Progenitor cell of endocrine pancreas (in vitro differentiated cells): ENCODE data around the gene GALNS. TPM values are rescaled to one million over a fixed set of nuclear protein-coding genes. Genes with fewer than 3 reads are reported as not detected.

Experiments
- DNase-seq: peaks from one replicate; pipeline ENCODE4 v3.0.0; 2021; ENCODE audit warnings: low spot score; ENCODE audit not compliant: unreplicated experiment
- H3K27ac Mint-ChIP-seq: 2 replicates; pipeline ENCODE4 v1.8.0; 2021; ENCODE audit warnings: mild to moderate bottlenecking, moderate library complexity, mixed read lengths
- H3K27me3 Mint-ChIP-seq: 2 replicates; pipeline ENCODE4 v1.8.0; 2021; ENCODE audit warnings: mixed read lengths
- H3K36me3 Mint-ChIP-seq: 2 replicates; pipeline ENCODE4 v1.8.0; 2022; ENCODE audit warnings: mixed read lengths; ENCODE audit not compliant: insufficient read depth
- H3K4me1 Mint-ChIP-seq: 2 replicates; pipeline ENCODE4 v1.8.0; 2021; ENCODE audit warnings: low read depth, mixed read lengths
- H3K4me3 Mint-ChIP-seq: 2 replicates; pipeline ENCODE4 v1.8.0; 2021; ENCODE audit warnings: low read depth, mild to moderate bottlenecking, moderate library complexity, mixed read lengths
- H3K9me3 Mint-ChIP-seq: 2 replicates; pipeline ENCODE4 v1.8.0; 2021; ENCODE audit warnings: low read depth, mixed read lengths
- long read RNA-seq: library from polyadenylated mRNA; unstranded; transcript quantifications from one replicate; pipeline ENCODE4 v2.0.0, GENCODE V29; 2020
- total RNA-seq: library from RNA; stranded (reverse); gene quantifications from 2 replicates; pipeline ENCODE4 v1.2.1, GENCODE V29; 2021
- TF ChIP-seq, protein P1 (sequence below): fragments of 200-600 bp; sonication (generic); IDR thresholded peaks from one replicate; pipeline ENCODE4 v1.5.0; 2021; ENCODE audit warnings: antibody characterized with exemption, mild to moderate bottlenecking; ENCODE audit not compliant: unreplicated experiment

GALNS gene
- 32.7 and 34.6 TPM in 2 replicates for total RNA-seq
- long read RNA-seq, transcript GALNS-201 (14 exons, 2,363 nt) = major isoform, 22 of 31 reads
- long read RNA-seq, partial matches to known transcripts = 1 of 31 reads
- long read RNA-seq, other reads (novel, unspliced or antisense) = 7 of 31 reads

DNA sequence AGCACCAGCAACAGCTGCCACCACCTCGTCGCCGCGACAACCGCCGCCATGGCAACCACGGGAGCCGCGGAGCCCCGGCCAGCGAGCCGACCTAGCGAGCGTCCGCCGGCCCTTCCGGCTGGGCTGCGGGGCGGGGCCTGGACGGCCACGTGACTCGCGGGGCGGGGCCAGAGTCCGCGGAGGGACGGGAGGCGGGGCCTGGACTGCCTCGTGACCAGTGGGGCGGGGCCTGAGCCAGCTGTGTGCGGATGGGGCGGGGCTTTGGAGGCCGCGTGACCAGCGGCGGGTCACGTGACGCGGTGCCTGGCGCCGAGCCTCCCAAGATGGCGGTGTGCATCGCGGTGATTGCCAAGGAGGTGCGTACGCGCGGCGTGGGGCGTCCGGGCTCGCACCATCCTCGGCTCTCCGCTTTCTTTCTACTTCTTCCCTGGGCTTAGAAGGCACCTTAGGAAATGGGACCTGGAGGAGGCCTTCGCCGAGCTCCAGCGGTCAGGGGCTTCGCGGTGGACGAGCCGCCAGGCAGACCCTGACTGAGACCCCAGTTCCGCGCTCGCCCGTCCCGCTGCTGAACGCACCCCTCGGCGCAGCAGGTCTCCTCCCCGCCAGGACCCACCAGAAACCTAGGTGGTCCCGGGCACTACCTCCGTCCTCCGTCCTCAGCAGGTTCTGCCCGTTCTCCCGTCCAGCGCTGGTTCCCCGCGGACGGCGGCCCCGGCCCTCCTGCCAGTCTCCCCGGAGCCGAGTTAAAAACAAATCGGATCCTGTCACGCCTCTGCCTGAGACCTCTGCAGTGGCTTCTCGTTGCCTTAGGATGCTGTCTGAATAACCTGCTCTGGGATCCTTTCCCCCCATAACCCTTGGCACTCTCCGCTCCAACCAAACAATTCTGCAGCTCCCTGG is at the start of gene GALNS, which contains the start of gene TRAPPC2L:
GALNS (minus strand) TSS at position 120 of the 900 bp plus-strand sequence; CDS start at position 50, 70 bp downstream.
TRAPPC2L (plus strand) TSS at position 300 of the 900 bp plus-strand sequence; CDS start at position 324, 24 bp downstream.
- Mint-ChIP-seq H3K4me3 (peak within 1 kb of the TSS; percentile 95), H3K36me3 (peaks cover 4% of the 10 kb centered on the region), H3K9me3 (no peaks in the 10 kb centered on the region), H3K27me3 (no peaks in the 10 kb centered on the region), H3K4me1 (peaks cover 12% of the 10 kb centered on the region), H3K27ac (peak within 1 kb of the TSS; percentile 98)
- DNase-seq = peak; percentile 100
- TF ChIP-seq, protein P1, sequence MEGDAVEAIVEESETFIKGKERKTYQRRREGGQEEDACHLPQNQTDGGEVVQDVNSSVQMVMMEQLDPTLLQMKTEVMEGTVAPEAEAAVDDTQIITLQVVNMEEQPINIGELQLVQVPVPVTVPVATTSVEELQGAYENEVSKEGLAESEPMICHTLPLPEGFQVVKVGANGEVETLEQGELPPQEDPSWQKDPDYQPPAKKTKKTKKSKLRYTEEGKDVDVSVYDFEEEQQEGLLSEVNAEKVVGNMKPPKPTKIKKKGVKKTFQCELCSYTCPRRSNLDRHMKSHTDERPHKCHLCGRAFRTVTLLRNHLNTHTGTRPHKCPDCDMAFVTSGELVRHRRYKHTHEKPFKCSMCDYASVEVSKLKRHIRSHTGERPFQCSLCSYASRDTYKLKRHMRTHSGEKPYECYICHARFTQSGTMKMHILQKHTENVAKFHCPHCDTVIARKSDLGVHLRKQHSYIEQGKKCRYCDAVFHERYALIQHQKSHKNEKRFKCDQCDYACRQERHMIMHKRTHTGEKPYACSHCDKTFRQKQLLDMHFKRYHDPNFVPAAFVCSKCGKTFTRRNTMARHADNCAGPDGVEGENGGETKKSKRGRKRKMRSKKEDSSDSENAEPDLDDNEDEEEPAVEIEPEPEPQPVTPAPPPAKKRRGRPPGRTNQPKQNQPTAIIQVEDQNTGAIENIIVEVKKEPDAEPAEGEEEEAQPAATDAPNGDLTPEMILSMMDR = no peak

DNA sequence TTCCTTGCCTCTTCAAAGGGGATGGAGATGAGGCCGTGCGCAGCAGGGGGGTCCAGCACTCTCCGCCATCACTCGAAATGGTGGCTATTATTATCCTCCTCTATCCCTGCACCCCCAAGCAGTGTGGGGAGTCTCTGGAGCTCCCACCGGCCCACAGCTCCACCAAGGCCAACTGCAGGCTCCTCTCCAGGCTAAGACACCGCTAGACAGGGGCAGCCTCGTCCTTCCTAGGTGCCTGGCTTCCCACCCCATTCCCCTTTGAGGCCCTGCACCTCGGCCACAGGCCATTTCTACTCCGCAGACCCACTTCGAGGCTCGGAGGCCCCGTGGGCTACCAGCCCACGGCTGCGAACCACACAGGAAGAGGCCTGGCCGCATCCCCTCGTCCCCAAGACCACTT is 49.3 kb upstream of the GALNS start:
- Mint-ChIP-seq H3K36me3 (no peaks in the 10 kb centered on the region), H3K4me1 (no peaks in the 10 kb centered on the region)
- DNase-seq = no peak

DNA sequence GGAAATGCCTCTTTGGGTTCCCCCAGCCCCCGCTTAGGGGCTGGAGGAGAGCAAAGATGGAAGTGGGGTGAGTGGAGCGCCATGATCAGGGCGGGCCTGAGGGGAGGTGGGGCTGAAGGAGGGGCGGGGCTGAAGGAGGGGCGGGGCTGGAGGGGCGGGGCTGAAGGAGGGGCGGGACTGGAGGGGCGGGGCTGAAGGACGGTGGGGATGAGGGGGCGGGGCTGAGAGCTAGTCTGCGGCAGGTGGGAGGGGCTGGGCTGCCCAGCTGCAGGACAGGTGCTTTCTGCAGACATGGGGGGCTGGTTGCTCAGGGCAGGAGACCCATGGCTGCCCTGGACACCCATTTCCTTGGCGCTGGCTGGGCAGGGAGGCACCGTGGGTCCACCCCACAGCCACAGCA is 48.8 kb upstream of the GALNS start:
- H3K9me3 Mint-ChIP-seq = no peaks in the 10 kb centered on the region
- H3K27me3 Mint-ChIP-seq = no peaks in the 10 kb centered on the region
- H3K36me3 Mint-ChIP-seq = no peaks in the 10 kb centered on the region
- TF ChIP-seq, protein P1 = no peak
- H3K4me1 Mint-ChIP-seq = no peaks in the 10 kb centered on the region
- no peak overlapping the region for H3K4me3 Mint-ChIP-seq
- DNase-seq = no peak
- H3K27ac Mint-ChIP-seq = no peak overlapping the region

More for the DNA sequence above, 49.3 kb upstream of the GALNS start:
- Mint-ChIP-seq H3K27ac (no peak overlapping the region), H3K4me3 (no peak overlapping the region), H3K9me3 (no peaks in the 10 kb centered on the region), H3K27me3 (no peaks in the 10 kb centered on the region)
- TF ChIP-seq, protein P1 = no peak

GRCh38 chr16:88904676-88905365 is 48.1 kb upstream of the GALNS start:
- H3K4me3 Mint-ChIP-seq = no peak overlapping the region
- DNase-seq = no peak
- no peaks in the 10 kb centered on the region for H3K9me3 Mint-ChIP-seq
- TF ChIP-seq, protein P1 = no peak
- no peaks in the 10 kb centered on the region for H3K36me3 Mint-ChIP-seq
- no peaks in the 10 kb centered on the region for H3K27me3 Mint-ChIP-seq
- H3K4me1 Mint-ChIP-seq = no peaks in the 10 kb centered on the region
- no peak overlapping the region for H3K27ac Mint-ChIP-seq

GRCh38 chr16:88903267-88903666 is 46.5 kb upstream of the GALNS start:
- no peak for DNase-seq
- Mint-ChIP-seq H3K4me1 (no peaks in the 10 kb centered on the region), H3K9me3 (no peaks in the 10 kb centered on the region), H3K36me3 (no peaks in the 10 kb centered on the region), H3K4me3 (no peak overlapping the region), H3K27me3 (no peaks in the 10 kb centered on the region), H3K27ac (no peak overlapping the region)
- TF ChIP-seq, protein P1 = no peak
